Loucy (cell line): ENCODE measurements around the gene BANK1.

ENCODE experiments used
- H2AFZ ChIP-seq: fragments of 200-600 bp; sonication (generic); 2 replicates; pipeline ENCODE4 v1.6.0; 2016; ENCODE audit warnings: antibody characterized with exemption, mild to moderate bottlenecking, low read length, moderate library complexity
- H3F3A ChIP-seq: fragments of 200-600 bp; 2 replicates; pipeline ENCODE4 v1.6.0; 2016; ENCODE audit warnings: antibody characterized with exemption, low read depth, mild to moderate bottlenecking
- H3K27me3 ChIP-seq: fragments of 200-600 bp; sonication (generic); 2 replicates; pipeline ENCODE4 v1.6.1; 2014; ENCODE audit warnings: low read length, mild to moderate bottlenecking; ENCODE audit not compliant: insufficient read depth, poor library complexity, severe bottlenecking
- H3K36me3 ChIP-seq: fragments of 200-600 bp; sonication (generic); 2 replicates; pipeline ENCODE4 v1.6.1; 2016; ENCODE audit warnings: low read length; ENCODE audit not compliant: insufficient read depth
- H3K4me1 ChIP-seq: fragments of 200-600 bp; sonication (generic); 2 replicates; pipeline ENCODE4 v1.5.1; 2014; ENCODE audit warnings: low read length, mild to moderate bottlenecking; ENCODE audit not compliant: insufficient read depth, poor library complexity, severe bottlenecking
- H3K4me2 ChIP-seq: fragments of 200-600 bp; sonication (generic); 2 replicates; pipeline ENCODE4 v1.6.0; 2014; ENCODE audit warnings: antibody characterized with exemption, low read length, low read depth, mild to moderate bottlenecking; ENCODE audit not compliant: poor library complexity, severe bottlenecking
- H3K4me3 ChIP-seq: fragments of 200-600 bp; sonication (generic); 2 replicates; pipeline ENCODE4 v1.5.1; 2014; ENCODE audit warnings: low read length, mild to moderate bottlenecking, mixed read lengths; ENCODE audit not compliant: poor library complexity, severe bottlenecking
- H3K79me2 ChIP-seq: fragments of 200-600 bp; sonication (generic); 2 replicates; pipeline ENCODE4 v1.6.1; 2014; ENCODE audit warnings: low read length; ENCODE audit not compliant: insufficient read depth
- H3K9ac ChIP-seq: fragments of 200-600 bp; sonication (generic); 2 replicates; pipeline ENCODE4 v1.6.0; 2014; ENCODE audit warnings: mild to moderate bottlenecking, low read depth, low read length, moderate library complexity; ENCODE audit not compliant: poor library complexity, severe bottlenecking
- H3K9me2 ChIP-seq: fragments of 200-600 bp; sonication (generic); replicated peaks from 2 replicates; pipeline ENCODE4 v1.6.1; 2016; ENCODE audit warnings: low read depth, low read length, mixed read lengths
- H3K9me3 ChIP-seq: fragments of 200-600 bp; sonication (generic); 2 replicates; pipeline ENCODE4 v1.6.1; 2014; ENCODE audit warnings: mild to moderate bottlenecking, antibody characterized with exemption, low read length, low read depth; ENCODE audit not compliant: insufficient read depth
- H4K20me1 ChIP-seq: fragments of 200-600 bp; sonication (generic); 2 replicates; pipeline ENCODE4 v1.6.0; 2014; ENCODE audit warnings: antibody characterized with exemption, low read length, mild to moderate bottlenecking; ENCODE audit not compliant: insufficient read depth, poor library complexity, severe bottlenecking
- CTCF ChIP-seq: fragments of 200-600 bp; sonication (generic); conservative IDR thresholded peaks from 2 replicates; pipeline ENCODE4 v1.5.1; 2014; ENCODE audit warnings: mild to moderate bottlenecking, antibody characterized with exemption, low read length
- EZH2phosphoT487 ChIP-seq: fragments of 200-600 bp; IDR thresholded peaks from 2 replicates; pipeline ENCODE4 v1.6.1; 2018; ENCODE audit warnings: antibody characterized with exemption, mild to moderate bottlenecking, moderate library complexity, borderline replicate concordance

BANK1 gene

DNA sequence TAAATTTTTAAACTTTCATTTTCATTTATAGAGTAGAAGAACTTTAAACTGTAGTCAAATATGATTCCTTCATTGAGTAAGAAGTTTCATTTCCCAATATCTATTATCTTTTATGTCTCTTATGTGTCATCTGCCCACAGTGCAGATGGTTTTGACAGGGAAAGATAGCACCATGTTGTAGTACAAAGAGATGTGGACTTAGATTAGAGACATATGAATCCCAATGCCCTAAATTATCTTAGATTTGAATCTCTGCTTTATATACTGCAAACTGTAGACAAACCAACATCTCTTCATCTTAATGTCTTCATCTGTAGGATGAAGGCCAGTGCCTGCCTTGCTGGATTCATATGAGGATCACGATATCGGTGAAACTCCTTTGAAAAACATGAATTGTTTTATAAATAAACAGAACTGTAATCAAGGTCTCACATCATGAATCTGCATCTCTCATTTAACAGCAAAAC is 217.5 kb downstream of the BANK1 start:
- Histone ChIP-seq H3K9ac (no peak overlapping the region), H3K4me1 (no peaks in the 10 kb centered on the region), H3F3A (no peaks in the 10 kb centered on the region), H3K9me2 (no peaks in the 10 kb centered on the region), H3K4me2 (no peak overlapping the region), H3K79me2 (no peaks in the 10 kb centered on the region), H4K20me1 (no peaks in the 10 kb centered on the region), H3K9me3 (no peaks in the 10 kb centered on the region), H3K27me3 (no peaks in the 10 kb centered on the region), H2AFZ (no peak overlapping the region), H3K4me3 (no peak overlapping the region), H3K36me3 (no peaks in the 10 kb centered on the region)
- TF ChIP-seq EZH2phosphoT487 (no peak), CTCF (no peak)

DNA sequence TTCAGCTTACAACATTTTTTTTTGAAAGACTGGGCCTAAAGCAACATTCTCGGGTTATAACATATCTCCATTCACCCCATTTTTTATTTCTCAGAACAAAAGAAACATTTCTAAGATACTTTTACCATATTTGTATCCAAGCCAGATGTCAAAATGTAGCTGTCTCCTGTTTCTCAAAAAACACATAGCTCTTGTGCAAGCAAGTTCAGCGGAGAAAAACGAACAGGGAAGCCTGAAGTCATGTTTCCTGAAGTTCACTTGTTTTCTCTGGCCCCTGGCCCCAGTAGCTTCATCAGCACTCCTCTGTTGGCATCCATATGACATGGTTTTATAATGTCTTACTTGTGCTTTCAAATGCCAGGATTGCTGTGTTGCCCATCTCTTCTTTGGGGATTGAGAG is 218.2 kb downstream of the BANK1 start:
- Histone ChIP-seq H3K9ac (no peak overlapping the region), H3K36me3 (no peaks in the 10 kb centered on the region), H3K4me1 (no peaks in the 10 kb centered on the region), H4K20me1 (no peaks in the 10 kb centered on the region), H3F3A (no peaks in the 10 kb centered on the region), H3K79me2 (no peaks in the 10 kb centered on the region), H3K27me3 (no peaks in the 10 kb centered on the region), H3K9me2 (no peaks in the 10 kb centered on the region), H2AFZ (no peak overlapping the region), H3K4me3 (no peak overlapping the region), H3K9me3 (no peaks in the 10 kb centered on the region), H3K4me2 (no peak overlapping the region)
- TF ChIP-seq EZH2phosphoT487 (no peak), CTCF (no peak)

- no peaks in the 10 kb centered on the region for H3K27me3 ChIP-seq
- no peaks in the 10 kb centered on the region for H3K4me1 ChIP-seq
- TF ChIP-seq CTCF (no peak), EZH2phosphoT487 (no peak)
Observed at GRCh38 chr4:102022343-102022742, 231.8 kb downstream of the BANK1 start.

More at GRCh38 chr4:102022343-102022742, 231.8 kb downstream of the BANK1 start:
- no peak overlapping the region for H3K4me2 ChIP-seq
- no peak overlapping the region for H3K9ac ChIP-seq
- no peaks in the 10 kb centered on the region for H3F3A ChIP-seq
- no peaks in the 10 kb centered on the region for H3K36me3 ChIP-seq
- no peaks in the 10 kb centered on the region for H4K20me1 ChIP-seq
- no peaks in the 10 kb centered on the region for H3K79me2 ChIP-seq
- H3K9me3 ChIP-seq, result no peaks in the 10 kb centered on the region
- H3K4me3 ChIP-seq, result no peak overlapping the region
- H2AFZ ChIP-seq, result no peak overlapping the region
- H3K9me2 ChIP-seq, result no peaks in the 10 kb centered on the region
